GM18526 (cell line): ENCODE measurements around the gene CABLES1.

ENCODE experiments used
- POLR2A ChIP-seq: IDR thresholded peaks from 3 replicates; pipeline ENCODE4 v1.6.1; 2011; ENCODE audit not compliant: insufficient read length; ENCODE audit errors: extremely low read depth

Gene CABLES1

GRCh38 chr18:23151414-23152099, 16.3 kb downstream of the CABLES1 start:
- TF ChIP-seq POLR2A: no peak

- no peak for TF ChIP-seq POLR2A
These were observed 18.7 kb downstream of the CABLES1 start for GRCh38 chr18:23154030-23154429.

- TF ChIP-seq POLR2A: no peak
These were observed 19.7 kb downstream of the CABLES1 start for GRCh38 chr18:23154823-23155500.

- no peak for TF ChIP-seq POLR2A
These were observed 20.3 kb downstream of the CABLES1 start for GRCh38 chr18:23155537-23155936.

- no peak for TF ChIP-seq POLR2A
These were observed 20.8 kb downstream of the CABLES1 start for GRCh38 chr18:23156134-23156533.

- no peak for TF ChIP-seq POLR2A
These were observed 22.8 kb downstream of the CABLES1 start for GRCh38 chr18:23158058-23158457.

GRCh38 chr18:23159344-23159743, 24.1 kb downstream of the CABLES1 start:
- no peak for TF ChIP-seq POLR2A

- no peak for TF ChIP-seq POLR2A
These were observed 27.2 kb downstream of the CABLES1 start for GRCh38 chr18:23162473-23162872.

- TF ChIP-seq POLR2A: no peak
These were observed 28.7 kb downstream of the CABLES1 start for GRCh38 chr18:23163786-23164533.

- no peak for TF ChIP-seq POLR2A
These were observed 30.2 kb downstream of the CABLES1 start for GRCh38 chr18:23165271-23166068.

- TF ChIP-seq POLR2A: no peak
These were observed 31.7 kb downstream of the CABLES1 start for GRCh38 chr18:23166891-23167541.

- no peak for TF ChIP-seq POLR2A
These were observed 34.4 kb downstream of the CABLES1 start for GRCh38 chr18:23169673-23170044.

- TF ChIP-seq POLR2A: no peak
These were observed 34.9 kb downstream of the CABLES1 start for GRCh38 chr18:23170137-23170536.

GRCh38 chr18:23171581-23172156, 36.4 kb downstream of the CABLES1 start:
- no peak for TF ChIP-seq POLR2A
